H1 (cell line): ENCODE measurements around the gene PCID2. TPM values are rescaled to one million over a fixed set of nuclear protein-coding genes. Genes with fewer than 3 reads are reported as not detected.

Experiments used
- CTCF ChIA-PET: fragments of 300-600 bp; sonication (Branson Sonifier 250); formaldehyde crosslinking; loops from one replicate; lab custom pipeline; 2021; ENCODE audit not compliant: partially characterized antibody; lab: Charles Lee
- POLR2A ChIA-PET: fragments of 300-600 bp; sonication (Branson Sonifier 250); formaldehyde crosslinking; loops from one replicate; lab custom pipeline; 2021; ENCODE audit warnings: inconsistent platforms; ENCODE audit not compliant: partially characterized antibody; lab: Charles Lee
- DNase-seq, 2 experiments: peaks; one replicate each; pipeline versions ENCODE4 v3.0.0 to v3.0.0-alpha.2; 2010 to 2022; ENCODE audit warnings: low spot score in 2 of 2, low read depth in 1 of 2, mixed read lengths in 1 of 2
- FAIRE-seq: peaks from 2 replicates; lab custom pipeline; 2011; peaks lifted over from hg19 to GRCh38; lab: Jason Lieb, UNC
- H2AFZ ChIP-seq: 2 replicates; pipeline ENCODE4 v1.8.1; 2012; ENCODE audit warnings: low read length, inconsistent platforms
- H2AK5ac ChIP-seq: 2 replicates; pipeline ENCODE4 v1.6.1; 2013; ENCODE audit warnings: low read depth, low read length
- H2BK120ac ChIP-seq: replicated peaks from 2 replicates; pipeline ENCODE3; 2013; ENCODE audit warnings: low read depth, low read length, inconsistent platforms
- H2BK12ac ChIP-seq: 2 replicates; pipeline ENCODE4 v1.6.1; 2013; ENCODE audit warnings: low read depth, low read length
- H2BK15ac ChIP-seq: 2 replicates; pipeline ENCODE4 v1.6.1; 2013; ENCODE audit warnings: low read length
- H2BK20ac ChIP-seq: 2 replicates; pipeline ENCODE4 v1.6.1; 2013; ENCODE audit warnings: low read length
- H2BK5ac ChIP-seq: 2 replicates; pipeline ENCODE4 v1.6.1; 2013; ENCODE audit warnings: low read depth, low read length
- H3K14ac ChIP-seq: 2 replicates; pipeline ENCODE4 v1.6.1; 2013; ENCODE audit warnings: inconsistent platforms; ENCODE audit not compliant: insufficient read length
- H3K18ac ChIP-seq: 2 replicates; pipeline ENCODE4 v1.6.1; 2013; ENCODE audit warnings: low read length; ENCODE audit errors: extremely low read depth
- H3K23ac ChIP-seq: 2 replicates; pipeline ENCODE4 v1.6.1; 2013; ENCODE audit warnings: inconsistent platforms; ENCODE audit not compliant: insufficient read length
- H3K23me2 ChIP-seq: 2 replicates; pipeline ENCODE4 v1.6.1; 2013; ENCODE audit warnings: low read depth, low read length
- H3K27ac ChIP-seq: 2 replicates; pipeline ENCODE4 v1.6.1; 2011; ENCODE audit warnings: low read depth, low read length, inconsistent platforms
- H3K27me3 ChIP-seq, 4 experiments: replicated peaks in 1 of 4; 1 replicate in 1 of 4; 2 replicates in 3 of 4; pipeline versions ENCODE4 v1.6.1 to v1.8.1; 2011 to 2013; ENCODE audit warnings: low read length in 3 of 4, mild to moderate bottlenecking in 3 of 4, inconsistent platforms in 2 of 4, mixed read lengths in 2 of 4, moderate library complexity in 1 of 4; ENCODE audit not compliant: control insufficient read depth in 3 of 4, insufficient read depth in 3 of 4; ENCODE audit errors: extremely low read depth in 1 of 4
- H3K36me3 ChIP-seq, 4 experiments: 2 replicates each; pipeline versions ENCODE4 v1.6.1 to v1.8.1; 2011 to 2013; ENCODE audit warnings: mild to moderate bottlenecking in 4 of 4, low read length in 3 of 4, moderate library complexity in 2 of 4, control low read depth in 1 of 4, inconsistent platforms in 1 of 4; ENCODE audit not compliant: insufficient read depth in 4 of 4, control insufficient read depth in 2 of 4
- H3K4ac ChIP-seq: replicated peaks from 2 replicates; pipeline ENCODE3; 2013; ENCODE audit warnings: low read length, low read depth, mixed read lengths, inconsistent platforms; ENCODE audit not compliant: insufficient read length
- H3K4me1 ChIP-seq, 4 experiments: replicated peaks in 1 of 4; 1 replicate in 1 of 4; 2 replicates in 3 of 4; pipeline versions ENCODE4 v1.6.1 to v1.8.1; 2011 to 2013; ENCODE audit warnings: low read length in 3 of 4, inconsistent platforms in 2 of 4, mixed read lengths in 1 of 4; ENCODE audit not compliant: insufficient read depth in 4 of 4, control insufficient read depth in 3 of 4
- H3K4me2 ChIP-seq, 2 experiments: 2 replicates each; pipeline versions ENCODE4 v1.6.1 to v1.8.1; 2011 to 2013; ENCODE audit warnings: low read depth in 2 of 2, low read length in 2 of 2, control low read depth in 1 of 2, inconsistent platforms in 1 of 2, mild to moderate bottlenecking in 1 of 2; ENCODE audit not compliant: insufficient read depth in 1 of 2
- H3K4me3 ChIP-seq, 4 experiments: fragments of 200-600, 300-600 bp in 1 of 4; sonication (generic), shearing (Covaris generic), sonication (Bioruptor Twin) in 1 of 4; 2 replicates each; pipeline versions ENCODE4 v1.5.1 to v1.8.1; 2011 to 2016; ENCODE audit warnings: low read length in 4 of 4, low read depth in 3 of 4, control low read depth in 2 of 4, inconsistent platforms in 2 of 4, mild to moderate bottlenecking in 2 of 4, mixed read lengths in 1 of 4, moderate library complexity in 1 of 4; ENCODE audit not compliant: insufficient read depth in 2 of 4; ENCODE audit errors: extremely low read depth in 1 of 4
- H3K56ac ChIP-seq: replicated peaks from 2 replicates; pipeline ENCODE3; 2013; ENCODE audit warnings: low read depth, mild to moderate bottlenecking, mixed read lengths, low read length, inconsistent platforms; ENCODE audit not compliant: insufficient read length
- H3K79me1 ChIP-seq: 2 replicates; pipeline ENCODE4 v1.6.1; 2013; ENCODE audit warnings: low read depth, low read length, control low read depth
- H3K79me2 ChIP-seq, 2 experiments: 2 replicates each; pipeline versions ENCODE4 v1.6.1 to v1.8.1; 2012 to 2013; ENCODE audit warnings: low read length in 2 of 2, mild to moderate bottlenecking in 2 of 2, inconsistent platforms in 1 of 2; ENCODE audit not compliant: insufficient read depth in 2 of 2, control insufficient read depth in 1 of 2
- H3K9ac ChIP-seq, 4 experiments: replicated peaks in 1 of 4; 1 replicate in 1 of 4; 2 replicates in 3 of 4; pipeline versions ENCODE4 v1.6.1 to v1.8.1; 2011 to 2013; ENCODE audit warnings: low read depth in 3 of 4, low read length in 3 of 4, control low read depth in 2 of 4, mild to moderate bottlenecking in 2 of 4, moderate library complexity in 2 of 4, inconsistent platforms in 1 of 4; ENCODE audit errors: extremely low read depth in 1 of 4
- H3K9me3 ChIP-seq, 2 experiments: 2 replicates each; pipeline versions ENCODE4 v1.6.1 to v1.8.1; 2012 to 2013; ENCODE audit warnings: mild to moderate bottlenecking in 2 of 2, moderate library complexity in 2 of 2, control low read depth in 1 of 2, inconsistent platforms in 1 of 2, low read depth in 1 of 2, low read length in 1 of 2, mixed read lengths in 1 of 2; ENCODE audit not compliant: insufficient read depth in 2 of 2
- H4K20me1 ChIP-seq, 2 experiments: replicated peaks in 1 of 2; 2 replicates each; pipeline versions ENCODE3 to v1.8.1; 2011 to 2013; ENCODE audit warnings: inconsistent platforms in 2 of 2, low read length in 2 of 2, mild to moderate bottlenecking in 1 of 2; ENCODE audit not compliant: insufficient read depth in 2 of 2, control insufficient read depth in 1 of 2
- H4K5ac ChIP-seq: 2 replicates; pipeline ENCODE4 v1.6.1; 2013; ENCODE audit warnings: low read length, low read depth, mixed read lengths, inconsistent platforms; ENCODE audit not compliant: insufficient read length
- H4K8ac ChIP-seq: 2 replicates; pipeline ENCODE4 v1.8.0; 2013; ENCODE audit warnings: mild to moderate bottlenecking, moderate library complexity, low read length, inconsistent platforms; ENCODE audit not compliant: insufficient read depth; ENCODE audit errors: extremely low read depth
- H4K91ac ChIP-seq: replicated peaks from 2 replicates; pipeline ENCODE3; 2013; ENCODE audit warnings: low read length, mixed read lengths, inconsistent platforms; ENCODE audit not compliant: insufficient read length
- ATF3 ChIP-seq: IDR thresholded peaks from 2 replicates; pipeline ENCODE4 v1.6.1; 2011; ENCODE audit warnings: low read depth, mild to moderate bottlenecking, low read length; ENCODE audit not compliant: insufficient read depth
- WGBS, 2 experiments: shearing (Covaris generic) in 1 of 2; methylation state at CpG; one replicate each; pipeline versions ENCODE4 v1.1.6 to v1.1.7; 2013 to 2015; ENCODE audit warnings: low lambda C conversion rate in 2 of 2, mixed read lengths in 2 of 2, inconsistent platforms in 1 of 2, low coverage in 1 of 2, missing lambda C conversion rate in 1 of 2; ENCODE audit not compliant: insufficient replicate concordance in 2 of 2, insufficient coverage in 1 of 2, insufficient read length in 1 of 2; ENCODE audit errors: extremely low coverage in 1 of 2, missing lambda C conversion rate in 1 of 2; 5-methylcytosine and 5-hydroxymethylcytosine counted together
- polyA plus RNA-seq, 7 experiments: library from polyadenylated mRNA; depleted of rRNA in 3 of 7; stranded (reverse) in 5 of 7; unstranded in 2 of 7; fragments of >200 nt in 5 of 7; fragments of 200-250 nt in 2 of 7; gene quantifications; 1 replicate in 5 of 7; 2 replicates in 1 of 7; 4 replicates in 1 of 7; pipeline versions ENCODE4 v1.2.1 to v1.2.3, GENCODE V29; 2011 to 2013; ENCODE audit warnings: missing spikeins in 2 of 7, mixed read lengths in 2 of 7
- total RNA-seq: library from RNA; stranded (reverse); fragmentation: NEBNext Ultra II Directional; extraction: Animal tissue kit (Norgen Biotek cat#: 25700); gene quantifications from 2 replicates; pipeline ENCODE4 v1.2.1, GENCODE V29; 2021
- TF ChIP-seq, protein P1 (sequence below): IDR thresholded peaks from 2 replicates; pipeline ENCODE4 v1.6.1; 2012; ENCODE audit warnings: inconsistent platforms

PCID2 gene
- total and polyA plus RNA-seq, 2 of the 8 experiments (the other 6 are each of a cell fraction or from before 2014, with no cell fraction given): 72.4 to 72.8 TPM

- FAIRE-seq: no peak
- H4K8ac ChIP-seq: no peak overlapping the region
- H3K27ac ChIP-seq: no peak overlapping the region
- H3K18ac ChIP-seq: no peak overlapping the region
- H3K4me2 ChIP-seq: no peak overlapping the region
- CTCF ChIA-PET: interaction anchor here (1.2 to 1.6 kb wide), 3 partner anchors 17 to 112 kb away, joined by 3 to 5 read pairs (median 5); no protein-coding TSS in a partner anchor
- H3K14ac ChIP-seq: no peak overlapping the region
- H2AFZ ChIP-seq: no peak overlapping the region
- no peaks in the 10 kb centered on the region for H4K20me1 ChIP-seq
- no peak overlapping the region for H3K56ac ChIP-seq
- H3K9ac ChIP-seq: no peak overlapping the region
- POLR2A ChIA-PET: interaction anchor here (0.8 to 1.3 kb wide), 3 partner anchors 10 to 68 kb away, joined by 3 read pairs; partner anchors contain the start of gene CUL4A
- H4K91ac ChIP-seq: peak overlapping the region; percentile 17
- peaks cover 0 to 3% (median under 1%) of the 10 kb centered on the region in 4 experiments; a peak in 4 of 7 replicates for H3K4me1 ChIP-seq
- no peaks in the 10 kb centered on the region for H3K79me2 ChIP-seq
- H3K36me3 ChIP-seq: no peaks in the 10 kb centered on the region
- no peak overlapping the region for H4K5ac ChIP-seq
- no peak for DNase-seq
- no peaks in the 10 kb centered on the region for H3K23me2 ChIP-seq
- H3K4me3 ChIP-seq: no peak overlapping the region
- no peak overlapping the region for H3K23ac ChIP-seq
- H2BK20ac ChIP-seq: no peak overlapping the region
- H3K4ac ChIP-seq: no peak overlapping the region
- no peak overlapping the region for H2BK12ac ChIP-seq
- H2BK5ac ChIP-seq: no peak overlapping the region
- H3K27me3 ChIP-seq: no peaks in the 10 kb centered on the region
- no peak overlapping the region for H2BK120ac ChIP-seq
- H3K9me3 ChIP-seq: no peaks in the 10 kb centered on the region
- no peaks in the 10 kb centered on the region for H3K79me1 ChIP-seq
- 92% methylated on average over 18 of the region's 18 CpGs; no CpG with 5 or more reads in 1 of the 2 experiments for WGBS, 2 experiments
- H2BK15ac ChIP-seq: no peak overlapping the region
- H2AK5ac ChIP-seq: no peak overlapping the region
- no peak for TF ChIP-seq ATF3
- TF ChIP-seq, protein P1, sequence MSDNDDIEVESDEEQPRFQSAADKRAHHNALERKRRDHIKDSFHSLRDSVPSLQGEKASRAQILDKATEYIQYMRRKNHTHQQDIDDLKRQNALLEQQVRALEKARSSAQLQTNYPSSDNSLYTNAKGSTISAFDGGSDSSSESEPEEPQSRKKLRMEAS: no peak
Measured at GRCh38 chr13:113141601-113141970, 66.9 kb downstream of the PCID2 start.
